Measurements from ENCODE around the gene ZXDC. TPM values are rescaled to one million over a fixed set of nuclear protein-coding genes. Genes with fewer than 3 reads are reported as not detected.

Gene ZXDC
- polyA plus RNA-seq, 6 donors from 2014 or later: 11.9 to 26.9 (median 16.2) TPM

DNA sequence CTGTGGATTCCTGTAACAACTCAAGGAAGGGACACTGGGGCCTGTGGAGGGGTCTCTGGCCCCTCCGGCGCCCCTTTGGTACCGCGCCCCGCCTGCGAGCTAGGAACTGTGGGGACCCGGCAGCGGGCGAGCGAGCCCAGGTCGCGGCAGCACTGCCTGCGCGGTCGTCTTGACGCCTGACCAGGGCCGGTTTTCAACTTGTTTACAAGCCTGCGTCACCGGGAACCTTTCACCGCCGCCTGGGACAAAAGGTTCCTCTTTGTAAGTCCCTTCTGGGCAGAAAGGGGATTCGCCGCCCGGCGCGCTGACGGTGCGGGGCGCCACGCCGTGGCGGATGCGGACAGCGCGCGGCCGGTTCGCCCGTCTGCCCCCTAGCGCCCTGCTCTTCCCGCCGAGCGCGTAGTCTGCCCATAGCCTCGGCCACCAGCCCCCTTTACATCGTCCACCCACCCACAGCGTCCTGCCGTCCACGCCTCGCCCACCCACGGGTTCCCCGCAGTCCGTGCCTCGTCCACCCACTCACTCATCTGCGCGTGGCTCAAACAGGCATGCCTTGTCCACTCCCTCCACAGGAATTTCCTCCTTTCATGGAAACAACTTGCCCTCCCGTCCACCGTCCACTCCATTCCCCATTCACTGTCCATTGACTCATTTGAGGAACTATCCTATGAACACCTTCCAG is 86.4 kb downstream of the ZXDC start:
- Mint-ChIP-seq H3K4me3 (peak overlapping the region in 5 of 8 donors; percentile 22 to 87 (median 53)), H3K9me3 (peaks cover 0 to 8% (median 0%) of the 10 kb centered on the region in 7 donors), H3K4me1 (peaks cover 13 to 27% (median 13%) of the 10 kb centered on the region in 3 donors), H3K27me3 (peaks cover 52 to 74% (median 63%) of the 10 kb centered on the region in 3 donors), H3K36me3 (no peaks in the 10 kb centered on the region), H3K27ac (peak overlapping the region in 3 of 6 donors; percentile 48 to 91 (median 52))
- ATAC-seq (ENCODE audit: low read depth in 2 of 2) (peak; percentile 87 to 88), DNase-seq (peak; percentile 47)

Other genes starting within 250 kb of the ZXDC start
- under 1 TPM in 2 of 6 donors, not detected in 4; 0.09 to 0.24 TPM for gene KLF15, start 118.5 kb downstream of the ZXDC start, polyA plus RNA-seq (ENCODE audit: low read depth in 6 of 6)
- gene CFAP100, start 81.0 kb downstream of the ZXDC start, polyA plus RNA-seq (ENCODE audit: low read depth in 6 of 6): not detected
- gene UROC1, start 41.9 kb upstream of the ZXDC start, polyA plus RNA-seq (ENCODE audit: low read depth in 6 of 6): not detected
- under 1 TPM in 2 of 6 donors, not detected in 4; 0.16 to 0.53 TPM for gene CHST13, start 48.3 kb upstream of the ZXDC start, polyA plus RNA-seq (ENCODE audit: low read depth in 6 of 6)
- not detected for gene C3orf22, start 83.0 kb upstream of the ZXDC start, polyA plus RNA-seq (ENCODE audit: low read depth in 6 of 6)
- gene TXNRD3, start 179.2 kb upstream of the ZXDC start, polyA plus RNA-seq (ENCODE audit: low read depth in 6 of 6): 1 to 10 TPM in 3 of 6 donors, under 1 TPM in 2, not detected in 1; 0.39 to 2.6 (median 1.1) TPM
- 10 to 100 TPM in 4 of 6 donors, 1 to 10 TPM in 2; 8.7 to 16.3 (median 11.1) TPM for gene CHCHD6, start 228.3 kb upstream of the ZXDC start, polyA plus RNA-seq (ENCODE audit: low read depth in 6 of 6)